GM10248 (cell line): ENCODE results near the gene SCGB3A1.

Source experiments
- CTCF ChIA-PET: fragments of 300-600 bp; sonication (Branson Sonifier 250); formaldehyde crosslinking; extraction: SDS; loops from one replicate; lab custom pipeline; 2021; ENCODE audit warnings: antibody characterized with exemption; lab: Yijun Ruan, JAX
- POLR2A ChIA-PET: fragments of 350-650 bp; sonication (Branson Sonifier 250); formaldehyde crosslinking; extraction: SDS; loops from one replicate; lab custom pipeline; 2020; ENCODE audit warnings: antibody characterized with exemption; lab: Yijun Ruan, JAX
- DNase-seq: peaks from one replicate; pipeline ENCODE4 v3.0.0; 2012; ENCODE audit errors: extremely low spot score
- TF ChIP-seq, protein P1 (sequence below): IDR thresholded peaks from 2 replicates; pipeline ENCODE4 v1.5.1; 2012; ENCODE audit warnings: mild to moderate bottlenecking, low read depth; ENCODE audit errors: extremely low read depth, missing control alignments, control extremely low read depth

The SCGB3A1 gene, protein sequence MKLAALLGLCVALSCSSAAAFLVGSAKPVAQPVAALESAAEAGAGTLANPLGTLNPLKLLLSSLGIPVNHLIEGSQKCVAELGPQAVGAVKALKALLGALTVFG

DNA sequence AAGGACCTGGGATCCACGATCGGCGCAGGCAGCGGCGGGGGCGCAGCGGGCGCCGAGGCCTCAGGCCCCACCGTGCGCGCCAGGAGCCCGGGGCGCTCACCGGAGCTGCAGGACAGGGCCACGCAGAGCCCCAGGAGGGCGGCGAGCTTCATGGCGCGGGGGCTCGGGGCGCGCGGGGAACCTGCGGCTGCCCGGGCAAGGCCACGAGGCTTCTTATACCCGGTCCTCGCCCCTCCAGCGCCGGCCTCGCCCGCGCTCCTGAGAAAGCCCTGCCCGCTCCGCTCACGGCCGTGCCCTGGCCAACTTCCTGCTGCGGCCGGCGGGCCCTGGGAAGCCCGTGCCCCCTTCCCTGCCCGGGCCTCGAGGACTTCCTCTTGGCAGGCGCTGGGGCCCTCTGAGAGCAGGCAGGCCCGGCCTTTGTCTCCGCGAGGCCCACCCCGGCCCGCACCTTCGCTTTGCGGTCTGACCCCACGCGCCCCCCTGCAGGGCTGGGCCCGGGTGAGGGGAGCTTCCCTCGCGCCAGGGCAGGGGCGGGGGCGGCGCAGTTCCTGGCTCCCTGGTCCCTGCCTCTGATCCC is at the start of gene SCGB3A1:
Gene SCGB3A1 (minus strand): TSS at position 189 of the 577 bp plus-strand sequence. CDS start 37 bp downstream, at position 152.
- TF ChIP-seq, protein P1, sequence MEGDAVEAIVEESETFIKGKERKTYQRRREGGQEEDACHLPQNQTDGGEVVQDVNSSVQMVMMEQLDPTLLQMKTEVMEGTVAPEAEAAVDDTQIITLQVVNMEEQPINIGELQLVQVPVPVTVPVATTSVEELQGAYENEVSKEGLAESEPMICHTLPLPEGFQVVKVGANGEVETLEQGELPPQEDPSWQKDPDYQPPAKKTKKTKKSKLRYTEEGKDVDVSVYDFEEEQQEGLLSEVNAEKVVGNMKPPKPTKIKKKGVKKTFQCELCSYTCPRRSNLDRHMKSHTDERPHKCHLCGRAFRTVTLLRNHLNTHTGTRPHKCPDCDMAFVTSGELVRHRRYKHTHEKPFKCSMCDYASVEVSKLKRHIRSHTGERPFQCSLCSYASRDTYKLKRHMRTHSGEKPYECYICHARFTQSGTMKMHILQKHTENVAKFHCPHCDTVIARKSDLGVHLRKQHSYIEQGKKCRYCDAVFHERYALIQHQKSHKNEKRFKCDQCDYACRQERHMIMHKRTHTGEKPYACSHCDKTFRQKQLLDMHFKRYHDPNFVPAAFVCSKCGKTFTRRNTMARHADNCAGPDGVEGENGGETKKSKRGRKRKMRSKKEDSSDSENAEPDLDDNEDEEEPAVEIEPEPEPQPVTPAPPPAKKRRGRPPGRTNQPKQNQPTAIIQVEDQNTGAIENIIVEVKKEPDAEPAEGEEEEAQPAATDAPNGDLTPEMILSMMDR = no peak
- CTCF ChIA-PET = no interaction called here
- no peak for DNase-seq
- POLR2A ChIA-PET = no interaction called here

DNA sequence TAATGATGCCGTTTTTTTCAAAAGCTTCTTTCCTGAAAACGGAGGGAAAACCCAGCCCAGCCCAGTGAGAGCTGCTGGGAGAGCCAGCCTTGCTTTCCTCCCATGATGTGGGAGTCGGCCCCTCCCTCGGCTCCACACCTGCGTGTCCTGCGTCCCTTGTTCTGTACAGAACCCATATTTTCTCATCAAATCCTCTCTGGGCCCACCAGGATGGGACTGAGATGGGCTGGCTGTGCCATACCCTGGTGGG is 49.2 kb upstream of the SCGB3A1 start:
- POLR2A ChIA-PET = no interaction called here
- no peak for DNase-seq
- TF ChIP-seq, protein P1 = no peak
- CTCF ChIA-PET = no interaction called here

DNA sequence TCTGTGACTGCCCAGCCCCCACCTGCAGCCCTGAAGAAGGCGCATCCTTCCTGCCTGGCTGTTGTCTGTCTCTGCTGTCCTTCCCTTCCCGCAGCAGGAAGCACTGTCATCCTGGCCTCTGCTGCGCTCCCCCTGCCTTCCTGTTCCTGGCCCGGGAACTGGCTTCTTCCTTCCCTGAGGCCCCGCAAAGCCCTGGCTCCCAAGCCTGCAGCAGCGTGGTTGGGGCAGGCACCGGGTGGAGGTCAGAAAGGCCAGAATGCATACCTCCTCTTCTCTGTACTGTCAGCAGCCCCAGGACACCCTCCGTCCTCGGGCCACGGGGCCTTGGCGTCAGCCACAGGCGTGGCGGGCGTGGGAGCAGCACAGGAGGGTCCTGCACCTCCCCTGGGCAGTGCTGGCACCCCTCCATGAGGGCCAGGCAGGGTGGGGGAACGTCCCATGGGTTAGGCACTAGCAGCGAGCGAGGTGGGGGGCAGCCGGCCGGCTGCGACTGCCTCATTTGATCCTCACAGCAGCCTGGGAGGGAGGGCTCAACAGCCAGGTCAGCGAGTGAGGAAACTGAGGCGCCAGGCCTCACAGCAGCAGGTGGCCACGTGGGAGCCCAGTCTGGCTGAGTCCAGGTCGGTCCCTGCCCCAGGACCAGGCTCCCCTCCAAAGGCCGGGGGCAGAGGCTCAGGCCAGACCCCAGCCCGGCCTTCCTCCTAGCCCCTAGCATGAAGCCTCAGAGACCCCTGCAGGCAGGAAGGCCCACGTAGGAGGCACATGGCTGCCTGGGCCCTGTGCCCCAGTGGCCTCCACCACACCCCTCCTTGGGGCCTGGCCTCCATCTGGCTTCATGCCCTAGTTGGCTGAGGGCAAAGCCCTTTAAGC is 48.7 kb upstream of the SCGB3A1 start:
- TF ChIP-seq, protein P1 = no peak
- no peak for DNase-seq
- ChIA-PET POLR2A (no interaction called here), CTCF (no interaction called here)

DNA sequence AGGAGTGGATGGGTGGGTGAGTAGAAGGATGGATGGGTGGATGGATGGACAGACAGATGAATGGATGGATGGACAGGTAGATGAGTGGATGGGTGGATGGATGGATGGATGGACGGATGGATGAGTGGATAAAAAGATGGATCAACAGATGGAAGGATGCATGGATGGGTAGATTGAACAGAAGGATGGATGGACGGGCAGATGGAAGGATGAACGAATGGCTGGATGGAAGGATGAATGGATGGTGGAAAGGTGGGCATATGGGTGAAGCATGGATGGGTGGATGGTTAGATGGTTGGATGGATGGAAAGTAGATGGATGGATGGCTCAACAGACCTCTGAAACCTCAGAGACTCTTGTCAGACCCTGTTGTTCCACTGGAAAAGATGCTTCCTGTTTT is 48.0 kb upstream of the SCGB3A1 start:
- POLR2A ChIA-PET = no interaction called here
- DNase-seq = no peak
- TF ChIP-seq, protein P1 = no peak
- CTCF ChIA-PET = no interaction called here

DNA sequence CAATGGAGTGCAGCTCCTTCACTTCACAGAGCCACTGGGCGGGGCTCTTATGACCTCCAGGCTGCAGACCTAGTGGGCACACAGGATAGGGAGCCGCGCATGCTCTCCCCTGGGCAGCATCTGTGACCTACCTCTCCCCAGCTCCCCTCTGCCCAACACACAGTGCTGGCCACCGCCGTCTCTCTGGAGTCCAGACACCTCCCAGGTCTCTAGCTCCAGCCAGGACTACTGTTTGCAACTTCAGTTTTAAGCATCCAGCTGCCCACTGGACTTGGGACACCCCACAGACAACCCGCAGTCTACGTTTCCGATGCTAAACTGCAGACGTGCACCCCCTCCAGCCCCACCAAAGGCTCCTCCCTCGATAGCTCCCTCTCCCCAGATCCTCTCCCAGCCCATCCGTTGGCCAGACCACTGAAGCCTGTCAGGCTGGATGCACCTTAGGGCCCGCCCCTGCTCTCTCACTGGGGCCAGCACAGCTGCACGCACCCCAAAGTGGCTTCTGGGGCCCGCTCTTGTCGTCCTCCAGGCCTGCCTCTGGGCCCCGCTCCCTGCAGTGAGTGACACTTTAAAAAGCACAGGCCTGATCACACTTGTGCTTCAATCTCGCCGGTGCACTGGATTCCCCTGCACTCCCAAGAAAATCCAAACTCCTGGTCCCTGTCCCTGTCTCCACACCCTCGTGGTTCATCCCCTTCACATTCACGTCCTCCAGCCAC is 46.8 kb upstream of the SCGB3A1 start:
- CTCF ChIA-PET = no interaction called here
- no peak for DNase-seq
- TF ChIP-seq, protein P1 = no peak
- POLR2A ChIA-PET = no interaction called here

DNA sequence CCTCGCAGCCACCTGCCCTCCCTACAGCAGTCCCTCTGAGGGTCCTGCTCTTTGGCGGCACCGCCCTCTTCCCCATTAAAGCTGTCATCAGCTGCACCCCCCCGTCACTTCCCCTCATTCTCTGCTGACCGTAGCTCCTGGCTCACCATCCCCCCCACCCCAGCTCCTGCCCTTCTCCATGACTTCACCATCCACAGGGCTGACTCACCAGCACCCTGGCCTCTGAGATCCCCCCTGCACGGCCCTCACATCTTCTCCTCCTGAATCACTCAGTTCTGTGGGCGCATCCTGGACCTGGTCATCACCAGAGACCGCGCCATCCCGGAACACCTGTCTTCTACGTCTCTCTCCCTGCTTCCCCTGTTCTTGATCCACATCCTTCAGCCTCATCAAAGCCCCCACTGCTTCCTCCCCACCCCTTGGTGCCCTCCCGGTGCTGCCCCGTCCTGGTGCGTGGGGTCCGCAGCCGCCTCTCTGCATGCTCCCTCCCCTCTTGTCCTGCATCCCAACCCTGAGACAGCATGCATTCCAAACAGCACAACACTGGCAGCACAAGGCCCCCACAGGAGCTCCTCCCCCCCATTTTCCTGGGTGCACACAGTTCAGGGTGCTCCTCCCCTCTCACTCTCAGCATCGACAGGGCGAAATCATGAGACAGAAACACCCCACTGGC is 45.2 kb upstream of the SCGB3A1 start:
- ChIA-PET CTCF (no interaction called here), POLR2A (interaction anchor here (0.7 kb wide), 1 partner anchor 22 kb away, joined by 3 read pairs; no protein-coding TSS in a partner anchor)
- TF ChIP-seq, protein P1 = no peak
- no peak for DNase-seq
